SK-N-SH (cell line): ENCODE data around the gene PHACTR2. TPM values are rescaled to one million over a fixed set of nuclear protein-coding genes. Genes with fewer than 3 reads are reported as not detected.

Experiments
- CTCF ChIA-PET: fragments of 300-600, 350-600 bp; formaldehyde crosslinking; extraction: SDS; loops from one replicate; lab custom pipeline; 2021; lab: Yijun Ruan, JAX
- POLR2A ChIA-PET: fragments of 350-600 bp; sonication (Branson Sonifier 250); formaldehyde crosslinking; extraction: SDS; loops from one replicate; lab custom pipeline; 2020; ENCODE audit warnings: antibody characterized with exemption, inconsistent platforms; lab: Yijun Ruan, JAX
- DNase-seq: peaks from one replicate; pipeline ENCODE4 v3.0.0; 2012
- H2AFZ ChIP-seq: fragments of 200-600 bp; sonication (generic); 2 replicates; pipeline ENCODE4 v1.8.1; 2016; ENCODE audit warnings: antibody characterized with exemption, mild to moderate bottlenecking, low read depth
- H3F3A ChIP-seq: fragments of 200-600 bp; sonication (generic); replicated peaks from 2 replicates; pipeline ENCODE3; 2016; ENCODE audit warnings: antibody characterized with exemption, mild to moderate bottlenecking; ENCODE audit not compliant: insufficient read depth
- H3K27ac ChIP-seq, 2 experiments: fragments of 200-500 bp in 1 of 2; fragments of 200-600 bp in 1 of 2; sonication (Bioruptor generic) in 1 of 2; sonication (generic), shearing (Covaris generic) in 1 of 2; 2 replicates each; pipeline versions ENCODE4 v1.5.1 to v1.6.1; 2014 to 2016; ENCODE audit warnings: low read depth in 2 of 2, inconsistent platforms in 1 of 2, low read length in 1 of 2, mild to moderate bottlenecking in 1 of 2, mixed read lengths in 1 of 2
- H3K27me3 ChIP-seq: fragments of 200-600 bp; sonication (generic), shearing (Covaris generic); 2 replicates; pipeline ENCODE4 v1.6.1; 2016; ENCODE audit warnings: mixed run types; ENCODE audit not compliant: insufficient read depth
- H3K36me3 ChIP-seq, 2 experiments: fragments of 200-500 bp in 1 of 2; fragments of 200-600 bp in 1 of 2; sonication (Bioruptor generic) in 1 of 2; sonication (generic) in 1 of 2; replicated peaks in 1 of 2; 2 replicates each; pipeline versions ENCODE3 to v1.5.1; 2014 to 2016; ENCODE audit warnings: low read length in 1 of 2, mild to moderate bottlenecking in 1 of 2; ENCODE audit not compliant: insufficient read depth in 2 of 2, control insufficient read depth in 1 of 2
- H3K4me1 ChIP-seq, 2 experiments: fragments of 200-500 bp in 1 of 2; fragments of 200-600 bp in 1 of 2; sonication (Bioruptor generic) in 1 of 2; sonication (generic), shearing (Covaris generic) in 1 of 2; 2 replicates each; pipeline versions ENCODE4 v1.5.1 to v1.6.1; 2014 to 2016; ENCODE audit warnings: low read depth in 1 of 2, low read length in 1 of 2, mixed run types in 1 of 2; ENCODE audit not compliant: insufficient read depth in 2 of 2, control insufficient read depth in 1 of 2
- H3K4me2 ChIP-seq: fragments of 200-600 bp; sonication (generic), shearing (Covaris generic); 2 replicates; pipeline ENCODE4 v1.6.1; 2017; ENCODE audit warnings: mixed run types
- H3K4me3 ChIP-seq, 2 experiments: fragments of 200-500 bp in 1 of 2; fragments of 200-600 bp in 1 of 2; sonication (Bioruptor generic) in 1 of 2; sonication (generic), shearing (Covaris generic) in 1 of 2; 2 replicates each; pipeline versions ENCODE4 v1.5.1 to v1.8.1; 2014 to 2016; ENCODE audit warnings: low read depth in 2 of 2, inconsistent platforms in 1 of 2, low read length in 1 of 2, mild to moderate bottlenecking in 1 of 2, mixed read lengths in 1 of 2, moderate library complexity in 1 of 2
- H3K79me2 ChIP-seq: fragments of 200-600 bp; sonication (generic); 2 replicates; pipeline ENCODE4 v1.8.1; 2017; ENCODE audit warnings: mild to moderate bottlenecking; ENCODE audit not compliant: insufficient read depth
- H3K9ac ChIP-seq: fragments of 200-600 bp; sonication (generic); 2 replicates; pipeline ENCODE4 v1.6.1; 2017; ENCODE audit warnings: mixed run types
- H3K9me2 ChIP-seq: fragments of 200-600 bp; sonication (generic); 2 replicates; pipeline ENCODE4 v1.6.1; 2017; ENCODE audit warnings: mixed run types
- H3K9me3 ChIP-seq: fragments of 200-600 bp; sonication (generic); 2 replicates; pipeline ENCODE4 v1.6.1; 2017; ENCODE audit warnings: mixed run types, mild to moderate bottlenecking, moderate library complexity
- H4K20me1 ChIP-seq: fragments of 200-600 bp; sonication (generic); 2 replicates; pipeline ENCODE4 v1.6.1; 2017; ENCODE audit warnings: mild to moderate bottlenecking, mixed run types; ENCODE audit not compliant: insufficient read depth
- CHD2 ChIP-seq: fragments of 150-350 bp; IDR thresholded peaks from 2 replicates; pipeline ENCODE4 v1.6.1; 2018; ENCODE audit warnings: low read length; ENCODE audit not compliant: partially characterized antibody
- EP300 ChIP-seq, 2 experiments: IDR thresholded peaks; 2 replicates each; pipeline versions ENCODE4 v1.4.0 to v1.6.1; 2012; ENCODE audit warnings: borderline replicate concordance in 1 of 2, low read depth in 1 of 2, low read length in 1 of 2
- FOSL2 ChIP-seq: IDR thresholded peaks from 2 replicates; pipeline ENCODE4 v1.4.0; 2012; ENCODE audit warnings: low read depth, mild to moderate bottlenecking, moderate library complexity, borderline replicate concordance
- FOXJ3 ChIP-seq: sonication (generic); formaldehyde crosslinking; IDR thresholded peaks from 2 replicates; pipeline ENCODE4 v1.5.1; 2020; ENCODE audit warnings: mild to moderate bottlenecking, missing genetic modification reagents
- FOXM1 ChIP-seq: IDR thresholded peaks from 2 replicates; pipeline ENCODE4 v1.4.0; 2012; ENCODE audit warnings: low read depth, mild to moderate bottlenecking
- JUND ChIP-seq: IDR thresholded peaks from 2 replicates; pipeline ENCODE4 v1.4.0; 2012
- MXI1 ChIP-seq: IDR thresholded peaks from 2 replicates; pipeline ENCODE4 v1.6.1; 2012; ENCODE audit warnings: mild to moderate bottlenecking, low read depth, low read length, improper control_type of control experiment
- RFX5 ChIP-seq: IDR thresholded peaks from 2 replicates; pipeline ENCODE4 v1.6.1; 2012; ENCODE audit warnings: mild to moderate bottlenecking, improper control_type of control experiment, low read length
- SIN3A ChIP-seq: IDR thresholded peaks from 2 replicates; pipeline ENCODE4 v1.6.1; 2012; ENCODE audit warnings: low read depth, mild to moderate bottlenecking, low read length, moderate library complexity, borderline replicate concordance
- TAF1 ChIP-seq: IDR thresholded peaks from 2 replicates; pipeline ENCODE4 v1.6.1; 2012; ENCODE audit warnings: low read depth, mild to moderate bottlenecking, low read length, moderate library complexity, borderline replicate concordance
- USF2 ChIP-seq: fragments of 150-350 bp; IDR thresholded peaks from 2 replicates; pipeline ENCODE4 v1.6.1; 2017; ENCODE audit warnings: antibody characterized with exemption, low read length, low read depth, borderline replicate concordance
- WGBS: methylation state at CpG from one replicate; pipeline ENCODE4 v1.1.6; 2017; ENCODE audit warnings: low lambda C conversion rate; 5-methylcytosine and 5-hydroxymethylcytosine counted together
- polyA plus RNA-seq, 3 experiments: library from polyadenylated mRNA; depleted of rRNA; stranded (reverse); fragments of >200 nt; gene quantifications; 2 replicates each; pipeline ENCODE4 v1.2.3, GENCODE V29; 2012
- small RNA-seq, 7 experiments: library from RNA; depleted of rRNA; stranded (forward); fragments of <200 nt; gene quantifications; one replicate each; pipeline ENCODE3, GENCODE V24; 2012
- TF ChIP-seq, protein P1 (sequence below): fragments of 150-350 bp; IDR thresholded peaks from 2 replicates; pipeline ENCODE4 v1.6.1; 2016; ENCODE audit warnings: mild to moderate bottlenecking, low read depth, low read length
- TF ChIP-seq, protein P2 (sequence below): IDR thresholded peaks from 2 replicates; pipeline ENCODE4 v1.4.0; 2012; ENCODE audit warnings: low read depth

PHACTR2 gene
- polyA plus RNA-seq, 1 of the 3 experiments (the other 2 are of a cell fraction) = 5.0 TPM

DNA sequence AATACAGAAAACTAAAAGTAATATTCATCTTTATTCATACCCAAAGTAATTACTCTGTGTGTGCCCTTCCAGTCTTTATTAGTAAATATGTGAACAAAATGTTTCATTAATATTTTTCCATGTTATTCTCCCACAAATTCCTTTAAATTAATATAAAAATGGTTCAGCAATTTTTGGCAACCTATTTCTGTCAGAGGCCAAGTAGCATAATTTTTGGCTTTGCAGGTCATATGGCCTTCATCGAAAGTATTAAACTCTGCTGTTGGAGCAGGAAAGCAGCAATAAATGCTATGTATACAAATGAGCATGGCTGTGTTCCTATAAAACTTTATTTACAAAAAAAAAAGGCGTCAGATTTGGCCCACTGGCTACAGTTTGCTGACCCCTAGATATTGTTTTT is 202.6 kb downstream of the PHACTR2 start:
- Histone ChIP-seq H3K9ac (no peak overlapping the region), H3K4me2 (no peak overlapping the region), H3K9me3 (no peaks in the 10 kb centered on the region), H3K79me2 (no peaks in the 10 kb centered on the region), H3K9me2 (no peaks in the 10 kb centered on the region), H2AFZ (no peak overlapping the region), H3K4me3 (no peak overlapping the region), H3K27me3 (no peaks in the 10 kb centered on the region), H3K4me1 (no peaks in the 10 kb centered on the region), H3K27ac (no peak overlapping the region), H3F3A (no peaks in the 10 kb centered on the region), H3K36me3 (no peaks in the 10 kb centered on the region), H4K20me1 (no peaks in the 10 kb centered on the region)
- no peak for TF ChIP-seq FOSL2
- TF ChIP-seq FOXM1 = no peak
- no peak for TF ChIP-seq MXI1
- no peak for TF ChIP-seq SIN3A
- TF ChIP-seq, protein P1, sequence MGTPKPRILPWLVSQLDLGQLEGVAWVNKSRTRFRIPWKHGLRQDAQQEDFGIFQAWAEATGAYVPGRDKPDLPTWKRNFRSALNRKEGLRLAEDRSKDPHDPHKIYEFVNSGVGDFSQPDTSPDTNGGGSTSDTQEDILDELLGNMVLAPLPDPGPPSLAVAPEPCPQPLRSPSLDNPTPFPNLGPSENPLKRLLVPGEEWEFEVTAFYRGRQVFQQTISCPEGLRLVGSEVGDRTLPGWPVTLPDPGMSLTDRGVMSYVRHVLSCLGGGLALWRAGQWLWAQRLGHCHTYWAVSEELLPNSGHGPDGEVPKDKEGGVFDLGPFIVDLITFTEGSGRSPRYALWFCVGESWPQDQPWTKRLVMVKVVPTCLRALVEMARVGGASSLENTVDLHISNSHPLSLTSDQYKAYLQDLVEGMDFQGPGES = no peak
- no peak for TF ChIP-seq JUND
- no peak for TF ChIP-seq RFX5
- TF ChIP-seq EP300 (IDR thresholded peaks at IDR 0.05; ENCODE audit: borderline replicate concordance in 1 of 2, low read depth in 1 of 2, low read length in 1 of 2) = no peak
- TF ChIP-seq, protein P2, sequence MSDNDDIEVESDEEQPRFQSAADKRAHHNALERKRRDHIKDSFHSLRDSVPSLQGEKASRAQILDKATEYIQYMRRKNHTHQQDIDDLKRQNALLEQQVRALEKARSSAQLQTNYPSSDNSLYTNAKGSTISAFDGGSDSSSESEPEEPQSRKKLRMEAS = no peak
- TF ChIP-seq CHD2 = no peak
- TF ChIP-seq TAF1 = no peak
- no peak for TF ChIP-seq USF2
- TF ChIP-seq FOXJ3 (CRISPR knock-in tag) = no peak
- CTCF ChIA-PET = no interaction called here
- POLR2A ChIA-PET = no interaction called here
- DNase-seq = no peak
- WGBS = 57% methylated on average over 2 of the region's 2 CpGs

Small RNA genes lying within 50 kb of the gene (small RNA-seq; reads per million reads assigned to genes)
- 0 reads per million in 7 experiments for gene ZC2HC1B

Other genes starting within 250 kb of the PHACTR2 start
- 5.4 and 9.2 TPM in 2 replicates for gene ADAT2, start 227.3 kb upstream of the PHACTR2 start, polyA plus RNA-seq (2012; rRNA removed)
- 14.1 and 14.5 TPM in 2 replicates for gene PEX3, start 227.2 kb upstream of the PHACTR2 start, polyA plus RNA-seq (2012; rRNA removed)
- gene FUCA2, start 166.2 kb upstream of the PHACTR2 start, polyA plus RNA-seq (2012; rRNA removed) = 37.6 and 41.0 TPM in 2 replicates
- gene LTV1, start 165.4 kb downstream of the PHACTR2 start, polyA plus RNA-seq (2012; rRNA removed) = 19.4 and 20.6 TPM in 2 replicates
- not detected in 2 replicates for gene ZC2HC1B, start 186.5 kb downstream of the PHACTR2 start, polyA plus RNA-seq (2012; rRNA removed)